ENCODE data around the gene FAM83C. TPM values are rescaled to one million over a fixed set of nuclear protein-coding genes. Genes with fewer than 3 reads are reported as not detected.
"Not testable (repeated sequence)": the region's sequence is repeated elsewhere in the genome, so short reads cannot be mapped to it uniquely, and the experiment has no call there.

Gene FAM83C
- total RNA-seq, 1 donor from 2014 or later, result not detected

DNA sequence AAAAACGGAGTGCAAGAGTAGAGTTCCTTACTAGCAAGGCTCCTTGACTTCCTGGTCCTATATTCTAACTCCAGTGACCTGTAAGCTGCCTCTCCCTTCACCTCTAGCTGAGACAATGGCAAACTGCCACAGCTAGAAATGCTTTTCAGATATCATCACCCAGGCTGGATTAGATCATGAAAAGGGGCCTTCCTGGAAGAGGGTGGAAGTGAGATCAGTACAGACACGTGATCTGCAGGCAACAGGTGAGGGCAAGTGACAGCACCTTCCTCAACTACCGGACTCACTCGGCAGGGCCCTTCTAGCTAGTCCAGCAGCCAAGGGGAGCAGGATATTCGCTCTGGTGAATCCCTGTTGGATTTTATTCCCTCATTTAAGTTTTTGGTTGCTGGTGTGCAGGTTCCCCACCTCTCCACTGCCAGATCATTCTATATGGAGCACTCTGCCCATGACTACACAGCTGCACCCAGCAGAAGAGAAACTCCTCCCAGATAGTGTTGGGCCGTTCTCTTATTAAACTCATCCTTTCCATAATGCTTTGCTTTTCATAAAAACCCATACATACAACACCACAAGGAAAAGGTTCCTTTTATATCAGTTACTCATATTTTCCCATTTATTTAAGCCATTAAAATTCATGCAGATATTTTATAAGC is 26.4 kb upstream of the FAM83C start:
- Histone ChIP-seq H3K4me2 (no peak overlapping the region), H3K9ac (no peak overlapping the region), H3K4me1 (no peaks in the 10 kb centered on the region), H2AFZ (replicated peaks) (no peak overlapping the region), H3K4me3 (no peak overlapping the region), H3K27me3 (no peaks in the 10 kb centered on the region), H3K79me2 (ENCODE audit: low read depth) (no peaks in the 10 kb centered on the region), H4K20me1 (ENCODE audit: low read depth) (no peaks in the 10 kb centered on the region), H3K36me3 (no peaks in the 10 kb centered on the region), H3F3A (ENCODE audit: low read depth) (no peaks in the 10 kb centered on the region), H3K9me3 (ENCODE audit: low read depth) (no peaks in the 10 kb centered on the region), H3K27ac (no peak overlapping the region)
- no peak overlapping the region for H3K4me3 Mint-ChIP-seq
- H3K27ac Mint-ChIP-seq, result no peak overlapping the region
- no peaks in the 10 kb centered on the region for H3K27me3 Mint-ChIP-seq (ENCODE audit: insufficient read depth, low read depth)
- H3K36me3 Mint-ChIP-seq, result no peaks in the 10 kb centered on the region
- no peaks in the 10 kb centered on the region for H3K4me1 Mint-ChIP-seq
- DNase-seq (ENCODE audit: low spot score), result no peak
- H3K9me3 Mint-ChIP-seq, result no peaks in the 10 kb centered on the region
- TF ChIP-seq CTCF (IDR thresholded peaks at IDR 0.05), result no peak
- no peak for TF ChIP-seq EZH2phosphoT487 (IDR thresholded peaks at IDR 0.05)
- no peak for TF ChIP-seq EZH2 (IDR thresholded peaks at IDR 0.05)

GRCh38 chr20:35317416-35318210 is 25.4 kb upstream of the FAM83C start:
- Histone ChIP-seq H4K20me1 (ENCODE audit: low read depth) (no peaks in the 10 kb centered on the region), H3K4me2 (no peak overlapping the region), H3K9me3 (ENCODE audit: low read depth) (no peaks in the 10 kb centered on the region), H3K27ac (no peak overlapping the region), H2AFZ (replicated peaks) (no peak overlapping the region), H3K9ac (no peak overlapping the region), H3K4me3 (no peak overlapping the region), H3K27me3 (no peaks in the 10 kb centered on the region), H3F3A (ENCODE audit: low read depth) (no peaks in the 10 kb centered on the region), H3K36me3 (no peaks in the 10 kb centered on the region), H3K79me2 (ENCODE audit: low read depth) (no peaks in the 10 kb centered on the region), H3K4me1 (no peaks in the 10 kb centered on the region)
- no peak for DNase-seq (ENCODE audit: low spot score)
- Mint-ChIP-seq H3K4me1 (no peaks in the 10 kb centered on the region), H3K27me3 (ENCODE audit: insufficient read depth, low read depth) (no peaks in the 10 kb centered on the region), H3K4me3 (no peak overlapping the region), H3K27ac (no peak overlapping the region), H3K36me3 (peaks cover 2% of the 10 kb centered on the region), H3K9me3 (no peaks in the 10 kb centered on the region)
- no peak for TF ChIP-seq EZH2 (IDR thresholded peaks at IDR 0.05)
- no peak for TF ChIP-seq CTCF (IDR thresholded peaks at IDR 0.05)
- TF ChIP-seq EZH2phosphoT487 (IDR thresholded peaks at IDR 0.05), result no peak

DNA sequence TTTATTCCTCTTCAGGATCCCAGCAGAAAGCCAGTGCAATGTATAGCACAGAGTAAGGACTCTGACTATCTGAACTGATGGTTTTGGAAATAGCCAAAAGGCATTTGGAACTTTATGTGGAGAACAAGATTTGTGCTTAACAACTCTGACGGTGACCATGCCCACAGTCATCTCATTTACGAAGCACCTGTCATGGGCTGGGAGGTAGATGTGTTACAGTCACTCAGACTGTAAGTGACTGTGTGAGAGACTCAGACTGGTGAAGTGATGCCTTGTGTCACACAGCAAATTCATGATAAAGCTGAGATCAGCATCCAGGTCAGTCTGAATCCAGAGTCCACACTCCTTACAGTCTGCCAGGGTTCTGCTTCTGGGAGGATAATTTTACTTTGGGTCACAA is 23.9 kb upstream of the FAM83C start:
- Histone ChIP-seq H3K36me3 (no peaks in the 10 kb centered on the region), H3K9ac (no peak overlapping the region), H3K4me3 (no peak overlapping the region), H2AFZ (replicated peaks) (no peak overlapping the region), H3F3A (ENCODE audit: low read depth) (no peaks in the 10 kb centered on the region), H3K9me3 (ENCODE audit: low read depth) (no peaks in the 10 kb centered on the region), H3K4me2 (no peak overlapping the region), H3K79me2 (ENCODE audit: low read depth) (no peaks in the 10 kb centered on the region), H4K20me1 (ENCODE audit: low read depth) (no peaks in the 10 kb centered on the region), H3K27ac (no peak overlapping the region), H3K4me1 (no peaks in the 10 kb centered on the region), H3K27me3 (no peaks in the 10 kb centered on the region)
- TF ChIP-seq EZH2 (IDR thresholded peaks at IDR 0.05), result no peak
- TF ChIP-seq EZH2phosphoT487 (IDR thresholded peaks at IDR 0.05), result no peak
- no peak for TF ChIP-seq CTCF (IDR thresholded peaks at IDR 0.05)
- Mint-ChIP-seq H3K36me3 (peaks cover 2% of the 10 kb centered on the region), H3K4me3 (no peak overlapping the region), H3K4me1 (no peaks in the 10 kb centered on the region), H3K9me3 (no peaks in the 10 kb centered on the region), H3K27ac (no peak overlapping the region), H3K27me3 (ENCODE audit: insufficient read depth, low read depth) (no peaks in the 10 kb centered on the region)
- no peak for DNase-seq (ENCODE audit: low spot score)

- H3K4me3 Mint-ChIP-seq; H3K27me3 Mint-ChIP-seq (ENCODE audit: insufficient read depth, low read depth); H3K4me2 ChIP-seq; H3K9me3 ChIP-seq (ENCODE audit: low read depth); H3K27me3 ChIP-seq; DNase-seq (ENCODE audit: low spot score); H3K9ac ChIP-seq; H2AFZ ChIP-seq (replicated peaks); H3K9me3 Mint-ChIP-seq; H3F3A ChIP-seq (ENCODE audit: low read depth); H3K27ac Mint-ChIP-seq; H3K4me1 Mint-ChIP-seq; H3K36me3 Mint-ChIP-seq; H3K4me1 ChIP-seq; H3K4me3 ChIP-seq; H4K20me1 ChIP-seq (ENCODE audit: low read depth); H3K79me2 ChIP-seq (ENCODE audit: low read depth); H3K36me3 ChIP-seq; H3K27ac ChIP-seq: not testable (repeated sequence)
Measured at GRCh38 chr20:35315632-35316020, 23.4 kb upstream of the FAM83C start.
